T47D (cell line): ENCODE results near the gene TBX6.

Experiments
- DNase-seq, 2 experiments: peaks; one replicate each; pipeline versions ENCODE4 v3.0.0 to v3.0.0-alpha.2; 2011 to 2012; ENCODE audit warnings: low read depth in 1 of 2, low spot score in 1 of 2
- JUND ChIP-seq: IDR thresholded peaks from 2 replicates; pipeline ENCODE4 v1.6.1; 2012; ENCODE audit warnings: low read depth
- in situ Hi-C: cut with HindIII; loops from 2 replicates; pipeline ENCODE4 v1.10.0; 2016; ENCODE audit warnings: low sequenced_read_pairs, low pct_unique_long_range_greater_than_20kb

Gene TBX6

DNA sequence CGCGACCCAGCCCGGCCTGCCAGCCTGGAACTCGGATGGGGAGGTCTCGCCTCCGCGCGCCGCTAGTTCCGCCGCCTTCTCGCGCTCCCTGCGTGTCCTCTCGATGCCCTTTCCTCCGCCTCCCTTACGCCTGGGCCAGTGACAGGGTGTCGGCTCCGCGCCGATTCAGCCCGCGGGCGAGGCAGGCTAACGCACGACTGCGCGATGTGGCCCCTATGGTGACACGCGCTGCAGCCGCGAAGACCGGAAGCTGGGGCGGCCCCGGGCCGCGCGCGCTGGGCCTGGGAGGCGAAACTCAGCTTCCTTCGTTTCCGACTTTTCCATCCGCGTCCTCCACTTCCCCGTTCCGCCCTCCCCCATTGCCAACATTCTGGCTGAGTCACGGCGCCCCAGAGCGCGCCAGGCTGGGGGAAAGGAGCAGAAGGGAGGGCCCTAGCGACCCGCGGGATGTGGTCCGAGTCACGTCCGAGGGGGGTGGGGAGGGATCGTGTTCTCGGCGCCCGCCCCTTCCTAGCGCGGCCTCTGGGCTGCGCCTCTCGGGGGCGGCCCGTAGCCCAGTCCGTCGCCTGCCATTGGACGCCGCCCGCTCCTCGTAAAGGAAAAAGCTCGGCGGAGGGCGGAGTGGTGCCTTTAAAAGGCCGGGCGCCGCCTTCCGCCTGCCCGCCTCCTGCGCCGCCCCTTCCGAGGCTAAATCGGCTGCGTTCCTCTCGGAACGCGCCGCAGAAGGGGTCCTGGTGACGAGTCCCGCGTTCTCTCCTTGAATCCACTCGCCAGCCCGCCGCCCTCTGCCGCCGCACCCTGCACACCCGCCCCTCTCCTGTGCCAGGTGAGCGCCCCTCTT is 26.4 kb downstream of the TBX6 start, which contains the start of gene ALDOA:
Gene ALDOA (plus strand): TSS at position 659 of the 841 bp plus-strand sequence. CDS start 1,138 bp downstream, outside the sequence.
- in situ Hi-C loops, result no loop called here
- peak; percentile 85 to 99 for DNase-seq
- TF ChIP-seq JUND, result peak; percentile 46; the same call in 1 of the 2 replicates

DNA sequence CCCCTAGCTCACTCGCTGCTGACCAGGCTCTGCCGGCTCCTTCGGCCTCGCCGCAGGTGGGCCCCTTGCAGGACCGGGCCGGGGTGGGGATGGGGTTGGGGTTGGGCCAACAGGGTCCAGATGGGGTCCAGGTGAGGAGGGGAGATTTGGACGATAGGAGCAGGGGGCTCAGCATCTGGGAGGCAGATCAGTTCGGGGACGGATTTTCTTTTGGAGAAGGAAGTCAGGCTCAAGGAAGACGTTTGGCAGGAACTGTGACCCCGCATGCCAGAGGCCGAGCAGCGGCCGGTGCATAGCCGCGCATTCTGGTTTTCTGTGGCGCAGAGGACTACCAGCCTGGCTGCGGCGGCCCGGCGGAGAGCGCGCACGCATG is 27.0 kb downstream of the TBX6 start:
- in situ Hi-C loops, result no loop called here
- TF ChIP-seq JUND, result no peak
- DNase-seq, result no peak

DNA sequence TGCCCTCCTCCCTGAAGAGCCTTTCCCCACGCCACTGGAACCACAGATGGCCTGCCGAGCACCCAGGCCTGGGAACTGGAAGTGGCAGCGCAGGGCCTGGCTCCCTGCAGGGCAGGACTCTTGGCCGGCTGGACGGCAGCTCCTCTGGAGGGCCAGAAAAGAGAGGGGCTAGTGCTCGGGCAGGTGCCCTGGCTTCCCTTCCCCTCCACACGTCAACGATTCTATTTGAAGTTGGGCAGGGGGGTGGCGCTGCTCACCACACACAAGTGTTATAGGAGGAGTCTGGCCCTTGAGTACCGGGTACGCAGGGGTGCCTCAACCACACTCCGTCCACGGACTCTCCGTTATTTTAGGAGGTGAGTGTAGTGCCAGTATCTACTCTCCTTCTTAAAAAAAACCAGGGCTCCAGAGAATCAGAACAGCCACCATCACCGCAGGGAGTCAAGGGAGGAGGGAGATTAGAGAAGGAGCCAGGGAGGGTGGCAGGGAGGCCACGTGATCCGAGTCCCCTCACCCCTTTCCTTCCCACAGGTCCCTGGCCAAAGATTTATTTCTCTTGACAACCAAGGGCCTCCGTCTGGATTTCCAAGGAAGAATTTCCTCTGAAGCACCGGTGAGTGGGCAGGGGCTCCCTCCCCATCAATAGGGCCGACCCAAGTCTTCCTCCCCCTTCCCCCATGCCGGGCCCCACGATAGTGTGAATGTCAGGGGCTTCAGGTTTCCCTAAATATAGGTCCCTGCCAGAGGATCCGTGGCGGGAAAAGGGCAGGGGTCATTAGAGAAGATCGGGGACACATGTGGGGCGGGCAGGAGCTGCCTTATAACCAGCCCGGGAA is 27.6 kb downstream of the TBX6 start:
- DNase-seq, result peak in 1 of 2 experiments; percentile 71
- in situ Hi-C loops, result no loop called here
- no peak for TF ChIP-seq JUND

GRCh38 chr16:30063278-30063892 is 28.3 kb downstream of the TBX6 start:
- no peak for TF ChIP-seq JUND
- no peak for DNase-seq
- in situ Hi-C loops, result no loop called here

- peak in 1 of 2 experiments; percentile 91 for DNase-seq
- TF ChIP-seq JUND, result no peak
- in situ Hi-C loops, result no loop called here
These were observed 30.7 kb downstream of the TBX6 start for GRCh38 chr16:30060836-30061554.

DNA sequence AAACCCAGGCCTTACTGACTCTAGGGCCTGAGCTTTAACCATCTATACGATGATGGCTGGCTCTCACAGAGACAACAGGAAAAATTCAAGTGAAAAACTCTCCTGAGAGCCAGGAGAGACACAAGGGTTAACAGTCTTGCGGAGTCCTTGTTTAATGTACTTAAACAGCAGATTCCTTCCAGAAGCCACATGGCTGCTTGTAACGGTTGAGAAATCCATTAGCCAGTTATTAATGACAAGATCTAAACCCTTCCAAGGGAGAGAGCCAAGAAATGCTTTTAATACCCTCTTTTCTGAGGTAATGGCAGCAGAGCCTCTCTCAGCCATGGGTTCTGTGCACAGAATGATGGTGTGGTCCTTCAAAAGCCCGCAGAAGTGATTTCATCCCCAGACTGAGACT is 31.4 kb downstream of the TBX6 start:
- no peak for TF ChIP-seq JUND
- no peak for DNase-seq
- in situ Hi-C loops, result no loop called here

GRCh38 chr16:30054959-30055553 is 36.7 kb downstream of the TBX6 start:
- in situ Hi-C loops, result no loop called here
- TF ChIP-seq JUND, result no peak
- DNase-seq, result peak; percentile 56 to 65

DNA sequence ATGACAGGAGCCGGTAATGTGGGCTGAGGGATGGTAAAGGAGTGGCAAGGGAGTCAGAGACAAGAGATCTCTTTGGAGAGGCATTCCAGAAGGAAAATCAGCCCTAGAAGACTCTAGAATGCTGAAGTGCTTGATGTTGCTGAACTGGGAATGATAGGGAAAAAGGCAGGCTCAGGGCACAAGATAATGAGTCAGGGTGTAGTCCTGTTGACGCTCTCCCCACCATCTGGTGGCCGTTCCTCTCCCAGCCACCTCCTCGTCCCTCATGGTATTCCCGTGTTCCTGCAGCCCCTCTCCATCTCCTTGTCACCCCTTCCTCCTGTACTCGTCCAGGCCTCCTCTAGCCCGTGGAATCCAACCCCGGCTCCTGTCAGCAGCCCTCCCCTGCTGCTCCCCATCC is 37.3 kb downstream of the TBX6 start:
- no peak for DNase-seq
- no peak for TF ChIP-seq JUND
- in situ Hi-C loops, result no loop called here

- in situ Hi-C loops, result no loop called here
- peak in 1 of 2 experiments; percentile 75 for DNase-seq
- TF ChIP-seq JUND, result no peak
These were observed 38.2 kb downstream of the TBX6 start for GRCh38 chr16:30053376-30054015.

- DNase-seq, result peak; percentile 91 to 98
- in situ Hi-C loops, result no loop called here
- TF ChIP-seq JUND, result no peak
These were observed 38.9 kb downstream of the TBX6 start for GRCh38 chr16:30052671-30053372.

DNA sequence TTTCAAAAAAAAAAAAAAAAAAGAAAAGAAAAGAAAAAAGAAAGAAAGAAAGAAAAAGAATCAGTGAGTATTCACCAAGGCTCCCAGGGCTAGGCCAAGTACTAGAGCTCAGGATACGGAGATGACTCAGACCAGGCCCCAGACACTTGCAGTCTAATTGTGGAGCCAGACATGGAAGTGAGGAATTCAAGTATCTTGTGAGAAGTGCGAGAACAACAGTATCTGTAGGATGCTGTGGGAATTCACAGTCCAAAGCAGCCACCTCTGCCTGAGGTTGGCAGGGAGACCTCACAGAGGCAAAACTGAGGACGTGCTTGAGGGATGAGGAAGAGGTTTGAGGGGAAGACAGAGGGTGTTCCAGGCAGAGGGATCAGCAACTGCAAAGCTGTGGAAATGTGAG is 40.2 kb downstream of the TBX6 start:
- no peak for DNase-seq
- no peak for TF ChIP-seq JUND
- in situ Hi-C loops, result no loop called here
